ENCODE measurements around the gene TRAPPC8.

- TF ChIP-seq CTCF (IDR thresholded peaks at IDR 0.05), result no peak
- no peak for TF ChIP-seq POLR2A (IDR thresholded peaks at IDR 0.05)
- TF ChIP-seq EP300 (IDR thresholded peaks at IDR 0.05), result no peak
Measured at GRCh38 chr18:31901063-31901462, 41.9 kb downstream of the TRAPPC8 start.

Measured in tibial nerve (tissue), 4 donors.